Hepatocyte (in vitro differentiated cells): ENCODE measurements around the gene NOL11. TPM values are rescaled to one million over a fixed set of nuclear protein-coding genes. Genes with fewer than 3 reads are reported as not detected.

Source experiments
- DNase-seq: peaks from one replicate; pipeline ENCODE4 v3.0.0-alpha.2; 2016; ENCODE audit warnings: low spot score
- H2AFZ ChIP-seq: fragments of 200-600 bp; sonication (generic); 2 replicates; pipeline ENCODE4 v1.6.0; 2016; ENCODE audit warnings: antibody characterized with exemption, mild to moderate bottlenecking
- H3K27ac ChIP-seq: fragments of 200-600 bp; sonication (generic); 2 replicates; pipeline ENCODE4 v1.5.1; 2016; ENCODE audit warnings: mild to moderate bottlenecking
- H3K27me3 ChIP-seq: fragments of 200-600 bp; sonication (generic); 2 replicates; pipeline ENCODE4 v1.6.1; 2016
- H3K36me3 ChIP-seq: fragments of 200-600 bp; sonication (generic); replicated peaks from 2 replicates; pipeline ENCODE4 v1.5.1; 2016; ENCODE audit warnings: low read depth; ENCODE audit not compliant: insufficient read depth
- H3K4me1 ChIP-seq: fragments of 200-600 bp; sonication (generic); 2 replicates; pipeline ENCODE4 v1.5.1; 2016; ENCODE audit warnings: mild to moderate bottlenecking, moderate library complexity; ENCODE audit not compliant: insufficient read depth
- H3K4me2 ChIP-seq: fragments of 200-600 bp; sonication (generic); 2 replicates; pipeline ENCODE4 v1.6.0; 2016
- H3K4me3 ChIP-seq: fragments of 200-600 bp; sonication (generic); 2 replicates; pipeline ENCODE4 v1.5.1; 2016; ENCODE audit warnings: mild to moderate bottlenecking
- H3K79me2 ChIP-seq: fragments of 200-600 bp; sonication (generic); 2 replicates; pipeline ENCODE4 v1.6.0; 2017; ENCODE audit warnings: mild to moderate bottlenecking
- H3K9me2 ChIP-seq: fragments of 200-600 bp; sonication (generic); replicated peaks from 2 replicates; pipeline ENCODE4 v1.6.0; 2017; ENCODE audit warnings: mild to moderate bottlenecking; ENCODE audit not compliant: insufficient read depth
- H3K9me3 ChIP-seq: fragments of 200-600 bp; sonication (generic); 2 replicates; pipeline ENCODE4 v1.5.1; 2016; ENCODE audit warnings: low read depth, mild to moderate bottlenecking
- H4K20me1 ChIP-seq: fragments of 200-600 bp; sonication (generic); 2 replicates; pipeline ENCODE4 v1.6.0; 2016; ENCODE audit warnings: mild to moderate bottlenecking; ENCODE audit not compliant: insufficient read depth, poor library complexity, severe bottlenecking
- CTCF ChIP-seq: fragments of 200-600 bp; sonication (generic); IDR thresholded peaks from 2 replicates; pipeline ENCODE4 v1.5.1; 2016; ENCODE audit warnings: antibody characterized with exemption, mild to moderate bottlenecking; ENCODE audit not compliant: poor library complexity
- EZH2 ChIP-seq: fragments of 200-600 bp; sonication (generic); IDR thresholded peaks from 2 replicates; pipeline ENCODE4 v1.6.1; 2016; ENCODE audit warnings: antibody characterized with exemption, mild to moderate bottlenecking, borderline replicate concordance
- EZH2phosphoT487 ChIP-seq: fragments of 200-600 bp; sonication (generic); IDR thresholded peaks from one replicate; pipeline ENCODE4 v1.6.1; 2018; ENCODE audit warnings: antibody characterized with exemption, mild to moderate bottlenecking, low read depth, moderate library complexity; ENCODE audit not compliant: unreplicated experiment, severe bottlenecking
- WGBS: methylation state at CpG from one replicate; pipeline ENCODE4 v1.1.6; 2016; ENCODE audit warnings: low lambda C conversion rate; ENCODE audit errors: missing lambda C conversion rate; 5-methylcytosine and 5-hydroxymethylcytosine counted together
- polyA plus RNA-seq: library from polyadenylated mRNA; unstranded; fragments of >200 nt; fragmentation: Nextera tagmentation; extraction: Ambion mirVana; gene quantifications from 2 replicates; pipeline ENCODE4 v1.2.1, GENCODE V29; 2016
- total RNA-seq: library from RNA; depleted of rRNA; stranded (reverse); fragments of >200 nt; gene quantifications from 2 replicates; pipeline ENCODE4 v1.2.3, GENCODE V29; 2014

Gene NOL11
- total and polyA plus RNA-seq, 2 experiments from 2014 or later, result 23.7 to 35.7 TPM

DNA sequence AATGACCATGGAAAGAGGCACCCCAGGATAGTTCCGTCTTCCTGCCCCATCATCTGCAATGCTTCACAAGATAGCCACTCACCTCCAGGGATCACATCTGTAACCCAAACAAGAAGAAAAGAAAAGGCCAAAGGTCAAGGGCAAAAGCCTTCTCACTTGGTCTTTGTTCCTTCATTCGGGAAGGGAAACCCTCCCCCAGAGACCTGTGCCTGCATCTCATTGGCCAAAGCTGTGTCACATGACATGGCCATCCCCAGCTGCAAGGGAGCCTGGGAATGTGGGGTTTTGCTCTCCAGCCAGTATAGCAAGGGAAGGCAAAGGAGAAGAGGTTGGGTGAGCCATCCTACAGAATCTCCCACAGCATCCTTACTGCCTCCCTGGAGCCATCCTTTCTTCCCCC, 47.9 kb downstream of the NOL11 start:
- TF ChIP-seq CTCF (no peak), EZH2phosphoT487 (no peak), EZH2 (no peak)
- H3K4me2 ChIP-seq, result no peak overlapping the region
- H3K27ac ChIP-seq, result no peak overlapping the region
- H3K9me3 ChIP-seq, result no peaks in the 10 kb centered on the region
- H3K79me2 ChIP-seq, result no peaks in the 10 kb centered on the region
- H3K36me3 ChIP-seq, result no peaks in the 10 kb centered on the region
- DNase-seq, result no peak
- no peak overlapping the region for H2AFZ ChIP-seq
- 88% methylated on average over 2 of the region's 2 CpGs for WGBS
- H3K4me3 ChIP-seq, result no peak overlapping the region
- no peaks in the 10 kb centered on the region for H3K27me3 ChIP-seq
- no peaks in the 10 kb centered on the region for H3K9me2 ChIP-seq
- H4K20me1 ChIP-seq, result no peaks in the 10 kb centered on the region
- no peaks in the 10 kb centered on the region for H3K4me1 ChIP-seq

- Histone ChIP-seq H3K36me3 (no peaks in the 10 kb centered on the region), H4K20me1 (no peaks in the 10 kb centered on the region), H3K9me3 (no peaks in the 10 kb centered on the region), H2AFZ (no peak overlapping the region), H3K27me3 (no peaks in the 10 kb centered on the region), H3K4me2 (no peak overlapping the region), H3K79me2 (no peaks in the 10 kb centered on the region), H3K27ac (no peak overlapping the region), H3K9me2 (no peaks in the 10 kb centered on the region), H3K4me1 (no peaks in the 10 kb centered on the region), H3K4me3 (no peak overlapping the region)
- 86% methylated on average over 5 of the region's 5 CpGs for WGBS
- TF ChIP-seq CTCF, result no peak
- TF ChIP-seq EZH2, result no peak
- TF ChIP-seq EZH2phosphoT487, result no peak
- no peak for DNase-seq
Observed at GRCh38 chr17:67769231-67769630, 51.5 kb downstream of the NOL11 start.

- Histone ChIP-seq H3K27me3 (no peaks in the 10 kb centered on the region), H3K4me3 (no peak overlapping the region), H3K4me1 (no peaks in the 10 kb centered on the region), H3K27ac (no peak overlapping the region), H3K9me2 (no peaks in the 10 kb centered on the region), H3K9me3 (no peaks in the 10 kb centered on the region), H3K36me3 (no peaks in the 10 kb centered on the region), H3K4me2 (no peak overlapping the region), H2AFZ (no peak overlapping the region), H3K79me2 (no peaks in the 10 kb centered on the region), H4K20me1 (no peaks in the 10 kb centered on the region)
- WGBS, result 98% methylated on average over 3 of the region's 3 CpGs
- no peak for TF ChIP-seq EZH2
- TF ChIP-seq CTCF, result no peak
- TF ChIP-seq EZH2phosphoT487, result no peak
- no peak for DNase-seq
Observed at GRCh38 chr17:67770539-67770938, 52.8 kb downstream of the NOL11 start.

- H3K4me3 ChIP-seq, result no peak overlapping the region
- H3K9me3 ChIP-seq, result no peaks in the 10 kb centered on the region
- no peak for DNase-seq
- no peak overlapping the region for H2AFZ ChIP-seq
- H3K4me1 ChIP-seq, result no peaks in the 10 kb centered on the region
- H3K27me3 ChIP-seq, result no peaks in the 10 kb centered on the region
- H3K9me2 ChIP-seq, result no peaks in the 10 kb centered on the region
- TF ChIP-seq EZH2phosphoT487, result no peak
- no peak for TF ChIP-seq EZH2
- TF ChIP-seq CTCF, result no peak
- H3K4me2 ChIP-seq, result no peak overlapping the region
- no peaks in the 10 kb centered on the region for H4K20me1 ChIP-seq
- H3K36me3 ChIP-seq, result no peaks in the 10 kb centered on the region
- H3K27ac ChIP-seq, result no peak overlapping the region
- WGBS, result 96% methylated on average over 7 of the region's 7 CpGs
- no peaks in the 10 kb centered on the region for H3K79me2 ChIP-seq
Observed at GRCh38 chr17:67772679-67773078, 54.9 kb downstream of the NOL11 start.
